ENCODE data around the gene POLR1A.

DNA sequence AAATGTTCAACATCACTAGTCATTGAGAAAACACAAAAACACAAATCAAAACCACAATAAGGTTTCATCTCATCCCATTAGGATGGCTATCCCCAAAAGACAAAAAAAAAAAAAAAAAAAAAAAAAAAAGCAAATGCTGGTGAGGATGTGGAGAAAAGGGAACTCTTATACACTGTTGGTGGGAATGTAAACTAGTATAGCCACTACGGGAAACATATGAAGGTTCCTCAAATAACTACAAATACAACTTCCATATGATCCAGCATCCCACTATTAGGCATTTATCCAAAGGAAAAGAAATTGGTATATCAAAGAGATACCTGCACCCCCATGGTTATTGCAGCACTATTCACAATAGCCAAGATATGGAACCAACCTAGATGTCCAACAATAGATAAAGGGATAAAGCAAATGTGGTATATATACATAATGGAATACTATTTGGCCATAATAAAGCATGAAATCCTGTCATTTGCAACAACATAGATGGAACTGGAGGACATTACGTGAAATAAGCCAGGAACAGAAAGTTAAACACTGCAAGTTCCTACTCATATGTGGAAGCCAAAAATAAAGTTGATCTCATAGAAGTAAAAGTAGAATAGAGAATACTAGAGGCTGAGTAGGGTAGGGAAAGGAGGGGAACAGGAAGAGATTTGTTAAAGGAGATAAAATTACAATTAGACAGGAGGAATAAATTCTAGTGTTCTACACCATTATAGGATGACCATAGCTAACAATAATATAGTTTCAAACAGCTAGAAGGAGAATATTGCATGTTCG, 8.4 kb downstream of the POLR1A start:
- TF ChIP-seq, protein P1, sequence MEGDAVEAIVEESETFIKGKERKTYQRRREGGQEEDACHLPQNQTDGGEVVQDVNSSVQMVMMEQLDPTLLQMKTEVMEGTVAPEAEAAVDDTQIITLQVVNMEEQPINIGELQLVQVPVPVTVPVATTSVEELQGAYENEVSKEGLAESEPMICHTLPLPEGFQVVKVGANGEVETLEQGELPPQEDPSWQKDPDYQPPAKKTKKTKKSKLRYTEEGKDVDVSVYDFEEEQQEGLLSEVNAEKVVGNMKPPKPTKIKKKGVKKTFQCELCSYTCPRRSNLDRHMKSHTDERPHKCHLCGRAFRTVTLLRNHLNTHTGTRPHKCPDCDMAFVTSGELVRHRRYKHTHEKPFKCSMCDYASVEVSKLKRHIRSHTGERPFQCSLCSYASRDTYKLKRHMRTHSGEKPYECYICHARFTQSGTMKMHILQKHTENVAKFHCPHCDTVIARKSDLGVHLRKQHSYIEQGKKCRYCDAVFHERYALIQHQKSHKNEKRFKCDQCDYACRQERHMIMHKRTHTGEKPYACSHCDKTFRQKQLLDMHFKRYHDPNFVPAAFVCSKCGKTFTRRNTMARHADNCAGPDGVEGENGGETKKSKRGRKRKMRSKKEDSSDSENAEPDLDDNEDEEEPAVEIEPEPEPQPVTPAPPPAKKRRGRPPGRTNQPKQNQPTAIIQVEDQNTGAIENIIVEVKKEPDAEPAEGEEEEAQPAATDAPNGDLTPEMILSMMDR (conservative IDR thresholded peaks at IDR 0.05 in 1 of 2, IDR thresholded peaks at IDR 0.05 in 1 of 2; ENCODE audit: extremely low read depth in 1 of 2, insufficient read depth in 1 of 2, low read depth in 1 of 2, low read length in 2 of 2), result no peak
- TF ChIP-seq EZH2 (IDR thresholded peaks at IDR 0.05; ENCODE audit: borderline replicate concordance, low read length), result no peak

Data from mammary epithelial cell (primary cell).